GM18519 (cell line): ENCODE results near the gene SVBP.
"Not testable (repeated sequence)": the region's sequence is repeated elsewhere in the genome, so short reads cannot be mapped to it uniquely, and the experiment has no call there.

Source experiments
- ATAC-seq: cut with Tn5 transposase; IDR thresholded peaks from one replicate; pipeline ENCODE4 v1.9.1; 2021; ENCODE audit warnings: mild to moderate bottlenecking, moderate library complexity; ENCODE audit not compliant: unreplicated experiment, low FRiP score

The SVBP gene

DNA sequence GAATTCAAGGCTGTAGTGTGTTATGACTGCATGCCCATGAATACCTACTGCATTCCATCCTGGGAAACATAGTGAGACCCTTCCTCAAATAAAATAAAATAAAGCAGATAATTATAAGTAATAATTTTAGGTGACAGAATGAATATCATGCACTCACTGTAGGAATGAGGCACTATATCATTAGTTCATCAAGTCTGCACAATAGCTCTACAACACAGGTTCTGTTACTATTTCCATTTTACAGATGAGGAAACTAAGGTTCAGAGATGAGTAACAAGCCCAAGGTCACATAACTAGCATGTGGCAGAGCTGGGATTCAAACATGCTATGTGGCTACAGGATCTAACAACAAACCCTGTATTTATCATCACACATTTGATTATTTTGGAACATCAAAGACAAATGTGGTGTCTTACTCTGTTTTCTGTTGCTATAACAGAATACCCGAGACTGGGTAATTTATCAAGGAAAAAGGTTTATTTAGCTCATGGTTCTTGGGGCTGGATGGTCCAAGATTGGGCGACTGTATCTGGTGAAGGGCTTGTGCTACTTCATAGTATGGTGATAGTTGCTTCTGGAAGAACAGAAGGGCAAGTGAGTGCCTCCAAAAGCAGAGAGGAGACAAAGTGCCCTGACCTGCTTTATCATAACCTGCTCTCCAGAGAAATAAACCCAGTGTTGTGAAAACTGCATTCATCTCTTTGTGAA lies 24.4 kb upstream of the SVBP start:
- no peak for ATAC-seq

GRCh38 chr1:42841010-42841409 lies 23.8 kb upstream of the SVBP start:
- ATAC-seq: no peak

GRCh38 chr1:42838482-42839190 lies 21.4 kb upstream of the SVBP start:
- no peak for ATAC-seq

DNA sequence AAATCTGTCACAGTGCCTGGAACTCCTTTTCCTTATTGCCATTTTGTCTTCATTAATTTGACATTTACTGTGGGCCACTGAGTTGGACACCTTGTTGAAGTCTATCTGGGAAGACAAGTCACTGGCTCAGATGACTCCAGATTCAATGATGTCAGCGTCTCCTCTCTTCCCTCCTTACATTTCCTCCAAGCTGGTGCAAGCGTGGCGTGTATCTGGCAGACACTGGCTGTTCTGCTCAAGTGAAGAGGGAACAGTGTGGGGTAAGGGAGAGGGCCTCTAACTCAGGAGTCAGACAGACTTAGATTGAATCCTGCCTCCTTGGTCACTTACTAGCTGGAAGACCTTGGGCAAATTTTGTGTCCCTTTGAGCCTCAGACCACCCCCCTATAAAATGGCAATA lies 20.5 kb upstream of the SVBP start:
- ATAC-seq: no peak

GRCh38 chr1:42835422-42835821 lies 18.2 kb upstream of the SVBP start:
- no peak for ATAC-seq

DNA sequence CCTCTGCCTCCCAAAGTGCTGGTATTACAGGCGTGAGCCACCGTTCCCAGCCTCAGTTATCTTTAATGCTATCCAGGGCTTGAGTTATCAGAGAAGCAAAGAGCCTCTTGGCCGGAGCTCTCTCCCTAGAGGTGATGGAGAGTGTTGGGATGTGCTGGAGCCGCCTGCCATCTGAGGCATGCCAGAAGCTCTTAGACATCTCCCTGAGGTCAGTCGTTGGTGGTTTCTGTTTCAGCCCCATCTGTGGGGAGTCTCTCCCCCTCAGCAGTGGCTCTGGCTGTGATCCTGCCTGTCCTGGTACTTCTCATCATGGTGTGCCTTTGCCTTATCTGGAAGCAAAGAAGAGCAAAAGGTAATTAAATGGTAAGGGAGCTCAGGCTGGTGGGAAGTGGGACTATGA lies 17.6 kb upstream of the SVBP start:
- ATAC-seq: no peak

DNA sequence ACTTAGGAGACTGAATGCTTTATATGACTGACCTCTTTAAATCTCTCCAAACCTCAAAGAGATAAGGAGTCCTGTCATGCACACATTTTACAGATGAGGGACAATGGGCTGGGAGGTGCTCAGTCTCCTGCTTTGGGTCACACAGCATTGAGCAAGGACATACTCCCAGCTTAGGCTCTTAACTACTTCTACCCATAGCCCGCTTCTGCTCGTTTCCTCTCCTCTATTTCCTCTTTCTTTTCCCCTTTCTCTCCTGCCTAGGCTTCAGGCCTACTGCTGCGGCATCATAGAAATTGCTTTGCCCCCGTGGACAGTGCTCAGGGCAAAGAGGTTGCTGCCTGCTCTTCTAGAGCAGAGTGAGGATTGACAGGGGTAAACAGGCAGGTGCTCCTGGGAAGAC lies 16.8 kb upstream of the SVBP start:
- ATAC-seq: no peak

DNA sequence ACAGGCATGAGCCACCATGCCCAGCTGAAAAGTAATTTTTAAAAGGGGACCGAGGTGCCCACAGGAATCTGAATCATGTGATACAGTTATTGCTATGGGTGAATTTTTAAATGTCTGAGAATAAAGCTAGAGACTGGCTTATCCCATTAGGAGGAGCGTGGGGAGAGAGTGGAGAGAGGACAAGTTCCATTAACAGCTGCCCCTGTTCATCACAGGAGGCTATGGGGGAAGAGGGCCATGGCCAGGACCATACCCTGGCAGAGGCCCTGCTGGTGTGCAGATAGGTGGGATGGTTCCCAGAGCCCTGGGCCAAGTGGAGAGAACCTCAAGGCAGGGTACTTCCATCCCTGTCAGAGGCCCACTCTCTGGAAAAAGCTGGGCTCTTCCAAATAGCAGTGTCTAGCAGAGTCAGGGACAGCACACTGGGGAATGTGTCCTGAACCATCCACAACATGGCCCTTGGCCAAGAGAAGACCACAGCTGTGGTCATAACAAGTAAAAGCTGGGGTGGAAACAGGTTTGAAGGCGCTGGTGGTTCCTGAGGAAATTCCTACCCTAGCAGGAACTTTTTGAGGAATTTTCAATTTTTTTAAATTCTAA lies 15.5 kb upstream of the SVBP start:
- no peak for ATAC-seq

DNA sequence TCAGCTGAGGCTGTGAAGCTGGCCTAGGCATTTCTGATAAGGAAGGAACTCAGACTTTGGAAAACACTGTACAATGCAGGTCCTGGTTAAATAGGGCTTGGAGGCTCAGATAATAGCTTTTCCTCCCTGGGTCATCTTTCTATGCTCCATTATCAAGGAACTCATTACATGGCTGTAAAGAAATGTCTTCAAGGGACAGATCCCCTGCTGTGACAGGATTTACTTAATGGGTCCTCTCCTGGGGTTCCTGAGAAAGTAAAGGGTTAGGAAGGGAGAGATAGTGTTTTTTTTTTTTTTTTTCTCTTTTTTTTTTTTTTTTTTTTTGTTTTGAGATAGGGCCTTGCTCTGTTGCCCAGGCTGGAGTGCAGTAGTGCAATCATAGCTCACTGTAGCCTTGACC lies 14.1 kb upstream of the SVBP start:
- ATAC-seq: no peak

DNA sequence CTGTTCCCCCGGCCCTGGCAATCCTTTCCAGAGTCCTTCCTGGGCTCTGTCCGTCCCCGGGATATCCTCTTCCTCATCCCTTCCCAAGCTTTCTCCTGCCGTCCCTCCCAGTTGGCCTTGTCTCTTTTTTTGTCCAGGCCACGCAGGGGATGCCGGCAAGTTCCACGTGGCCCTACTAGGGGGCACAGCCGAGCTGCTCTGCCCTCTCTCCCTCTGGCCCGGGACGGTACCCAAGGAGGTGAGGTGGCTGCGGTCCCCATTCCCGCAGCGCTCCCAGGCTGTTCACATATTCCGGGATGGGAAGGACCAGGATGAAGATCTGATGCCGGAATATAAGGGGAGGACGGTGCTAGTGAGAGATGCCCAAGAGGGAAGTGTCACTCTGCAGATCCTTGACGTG lies 13.4 kb upstream of the SVBP start:
- no peak for ATAC-seq

- ATAC-seq: no peak
These were observed 8.0 kb upstream of the SVBP start for GRCh38 chr1:42825036-42825851.

GRCh38 chr1:42824481-42825035 lies 7.4 kb upstream of the SVBP start:
- no peak for ATAC-seq

DNA sequence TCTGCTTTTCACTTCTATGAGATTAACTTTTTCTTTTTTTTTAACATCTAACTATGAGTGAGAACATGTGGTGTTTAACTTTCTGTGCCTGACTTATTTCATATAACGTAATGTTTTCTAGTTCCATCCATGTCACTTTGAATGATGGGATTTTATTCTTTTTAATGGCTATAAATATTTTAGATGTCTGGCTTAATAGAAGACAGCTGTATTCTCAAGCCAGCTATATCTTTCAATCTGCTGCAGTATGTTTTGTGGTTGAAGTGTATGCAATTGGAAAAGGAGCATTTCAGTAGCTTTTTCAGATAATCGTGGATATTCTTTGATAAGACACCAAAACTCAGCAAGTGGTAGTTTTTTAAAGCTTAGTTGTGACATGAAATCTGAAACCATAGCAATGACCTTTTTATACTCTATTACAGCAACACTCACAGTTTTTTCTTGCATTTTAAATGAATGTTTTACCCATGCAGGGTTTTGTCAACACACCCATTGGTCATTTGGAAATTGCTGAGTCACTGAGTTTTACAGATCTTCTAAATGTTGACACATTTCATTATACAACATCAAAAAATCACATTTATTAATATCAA lies 5.7 kb upstream of the SVBP start:
- ATAC-seq: no peak

- no peak for ATAC-seq
These were observed 4.5 kb upstream of the SVBP start for GRCh38 chr1:42821690-42822089.

DNA sequence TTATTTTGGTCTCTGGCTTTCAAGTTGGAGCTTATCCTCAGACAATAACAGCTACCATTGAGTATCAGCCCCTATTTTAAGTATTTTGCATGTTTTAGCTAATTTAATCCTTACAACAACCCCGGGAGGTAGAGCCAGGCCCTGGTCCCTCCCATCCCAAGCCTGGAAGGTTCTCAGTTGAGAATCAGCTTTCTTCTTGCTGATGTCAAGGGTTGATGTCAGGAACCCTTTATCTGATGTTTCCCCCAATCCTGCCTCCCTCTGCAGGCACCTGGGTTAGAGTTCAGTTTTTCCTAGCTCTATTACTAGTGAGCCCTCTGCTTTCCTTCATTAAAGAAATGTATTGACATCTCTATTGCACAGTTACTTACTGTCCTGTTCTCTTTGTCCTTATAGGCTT lies 3.6 kb upstream of the SVBP start:
- no peak for ATAC-seq

DNA sequence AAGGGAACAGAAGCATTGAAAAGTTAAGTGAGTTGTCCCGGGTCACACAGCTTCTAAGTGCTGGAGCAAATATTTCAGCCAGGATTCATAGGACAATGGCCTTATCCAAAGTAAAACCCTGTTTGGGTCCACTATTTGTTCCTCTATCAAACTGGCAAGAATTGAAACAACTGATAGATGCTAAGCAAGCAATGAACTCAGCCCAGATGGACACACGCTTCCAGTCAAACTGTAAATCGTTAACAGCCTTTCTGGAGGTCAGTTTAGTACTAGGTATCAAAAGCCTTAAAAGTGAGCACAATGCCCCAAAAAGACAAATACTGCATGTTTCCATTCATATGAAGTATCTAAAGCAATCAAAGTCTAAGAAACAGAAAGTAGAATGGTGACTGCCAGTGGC lies 779 bp upstream of the SVBP start:
- ATAC-seq: no peak

DNA sequence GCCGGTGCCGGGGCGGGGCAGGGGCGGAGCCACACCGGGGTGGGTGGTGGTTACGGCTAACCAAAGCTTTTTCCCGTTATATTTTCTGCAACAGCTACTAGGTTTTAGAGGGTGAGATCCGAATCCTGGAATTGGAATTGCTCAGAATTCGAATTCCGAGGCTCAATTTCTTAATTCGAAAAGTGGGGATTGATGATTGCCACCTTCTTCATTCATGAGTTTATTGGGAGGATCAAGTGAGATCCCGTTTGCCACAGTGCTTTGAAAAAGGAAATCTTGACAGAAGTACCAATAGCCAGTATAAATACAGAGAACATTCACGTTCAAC lies 207 bp upstream of the SVBP start:
- no peak for ATAC-seq

DNA sequence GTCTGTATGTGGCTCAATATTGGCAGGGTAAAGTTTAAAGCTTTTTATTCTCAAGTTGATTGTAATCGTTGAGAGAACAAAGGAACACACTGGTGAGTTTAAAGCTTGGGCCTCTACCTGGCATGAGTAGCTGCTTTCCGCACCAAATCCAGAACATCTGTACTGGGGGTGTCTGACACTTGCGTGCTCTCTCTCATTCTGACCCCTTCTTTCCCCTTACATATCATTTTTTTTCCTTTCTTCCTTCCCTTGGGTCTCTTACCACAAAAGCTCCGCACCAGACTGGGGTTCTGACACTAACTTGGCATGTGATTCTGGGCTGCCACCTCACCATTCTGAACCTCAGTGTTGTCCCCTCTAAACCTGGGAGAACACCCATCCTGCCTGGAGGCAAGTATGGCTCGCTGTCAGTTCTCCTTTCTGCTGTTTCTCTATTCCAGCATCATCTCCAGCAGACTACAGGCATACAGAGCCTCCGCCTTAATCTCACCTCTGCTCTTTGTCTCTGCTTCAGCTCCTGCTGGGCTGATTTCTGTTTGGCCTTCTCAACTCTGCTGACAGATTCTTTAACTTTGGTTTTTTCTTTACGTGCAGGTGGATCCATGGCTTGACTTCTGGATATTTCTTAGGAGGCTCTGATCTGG lies 1.1 kb downstream of the SVBP start:
- no peak for ATAC-seq

DNA sequence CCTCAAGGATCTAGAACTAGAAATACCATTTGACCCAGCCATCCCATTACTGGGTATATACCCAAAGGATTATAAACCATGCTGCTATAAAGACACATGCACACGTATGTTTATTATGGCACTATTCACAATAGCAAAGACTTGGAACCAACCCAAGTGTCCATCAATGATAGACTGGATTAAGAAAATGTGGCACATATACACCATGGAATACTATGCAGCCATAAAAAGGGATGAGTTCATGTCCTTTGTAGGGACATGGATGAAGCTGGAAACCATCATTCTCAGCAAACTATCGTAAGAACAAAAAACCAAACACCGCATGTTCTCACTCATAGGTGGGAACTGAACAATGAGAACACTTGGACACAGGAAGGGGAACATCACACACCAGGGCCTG lies 2.4 kb downstream of the SVBP start:
- ATAC-seq: not testable (repeated sequence)

GRCh38 chr1:42807056-42807668 lies 10.0 kb downstream of the SVBP start:
- no peak for ATAC-seq
